ENCODE measurements around the gene CD93.

CD93 gene

DNA sequence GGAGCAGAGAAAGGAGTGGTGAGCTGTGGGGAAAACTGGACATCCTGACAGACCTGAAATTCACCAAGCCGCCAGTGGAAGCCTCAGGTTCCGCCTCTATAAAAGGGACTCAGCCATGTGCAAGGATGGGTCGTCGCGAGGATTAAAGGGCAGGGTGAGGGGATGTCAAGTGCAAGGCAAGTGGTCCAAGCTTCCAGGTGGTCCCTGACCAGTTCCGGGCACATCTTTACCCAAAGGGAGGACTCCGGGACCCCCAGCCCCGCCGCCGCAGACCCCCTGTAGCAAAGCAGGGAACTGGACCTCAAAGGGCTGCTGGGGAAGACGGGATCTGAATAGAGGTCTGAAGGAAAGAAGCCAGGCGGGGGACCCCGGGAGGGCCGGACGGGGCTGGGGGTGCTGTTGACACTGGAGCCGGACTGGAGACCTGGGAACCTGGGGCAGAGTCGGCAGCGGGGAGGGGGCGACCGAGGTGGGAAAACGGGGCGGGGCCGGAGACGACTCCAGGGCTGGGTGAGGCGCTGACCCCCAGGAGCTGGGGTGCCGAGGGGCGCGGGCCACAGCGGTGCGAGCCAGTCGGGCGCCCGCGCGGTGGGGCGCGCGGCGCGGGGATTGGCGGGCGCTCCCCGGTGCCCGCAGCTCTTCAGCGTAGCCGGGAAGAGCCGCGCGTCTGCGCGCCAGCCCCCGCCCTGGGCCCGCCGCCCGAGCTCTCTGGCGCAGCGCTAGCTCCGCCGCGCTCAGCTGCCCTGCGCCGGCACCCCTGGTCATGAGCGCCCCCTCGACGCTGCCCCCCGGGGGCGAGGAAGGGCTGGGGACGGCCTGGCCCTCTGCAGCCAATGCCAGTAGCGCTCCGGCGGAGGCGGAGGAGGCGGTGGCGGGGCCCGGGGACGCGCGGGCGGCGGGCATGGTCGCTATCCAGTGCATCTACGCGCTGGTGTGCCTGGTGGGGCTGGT lies 51.1 kb downstream of the CD93 start, which contains the start of gene SSTR4:
Gene SSTR4, plus strand, starts transcription at position 592 of the 951 bp plus-strand sequence. Its CDS starts 172 bp downstream, at position 764.
- DNase-seq (ENCODE audit: low spot score) = no peak

DNA sequence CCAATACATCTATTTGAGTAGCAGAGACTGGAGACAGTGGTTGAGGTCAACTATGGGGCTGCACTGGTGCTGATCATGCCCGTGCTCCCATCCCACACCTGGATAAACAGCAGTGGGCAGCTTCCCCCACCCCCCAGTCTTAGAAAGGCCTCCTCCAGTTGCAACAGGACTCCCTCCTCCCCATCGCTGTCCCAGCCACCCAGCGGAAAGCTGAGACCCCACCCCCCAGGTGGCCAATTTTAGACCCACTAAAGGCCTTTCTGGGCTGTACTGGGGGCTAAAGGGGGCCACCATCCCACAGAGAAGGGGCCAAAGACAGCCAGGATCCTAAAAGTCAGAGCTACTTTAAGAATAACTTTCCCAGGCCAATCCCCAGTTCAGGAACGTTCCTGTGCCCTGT lies 52.2 kb downstream of the CD93 start:
- DNase-seq (ENCODE audit: low spot score) = no peak

DNA sequence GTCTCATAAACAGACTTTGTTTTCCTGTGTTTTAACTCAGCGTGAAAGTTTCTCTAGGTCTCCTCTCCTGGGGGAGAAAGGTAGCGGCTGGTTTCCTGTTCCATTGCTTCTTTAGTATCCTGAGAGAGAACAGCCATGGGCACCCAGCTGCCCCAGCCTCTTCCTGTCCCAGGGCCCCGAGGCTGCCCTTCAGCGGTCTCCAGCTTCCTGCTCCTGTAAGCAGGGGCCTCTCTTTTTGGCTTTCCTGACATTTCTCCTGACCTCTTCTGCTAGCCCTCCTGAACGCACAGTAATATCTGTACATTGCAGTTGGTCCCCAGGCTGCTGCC lies 53.4 kb downstream of the CD93 start:
- DNase-seq (ENCODE audit: low spot score) = no peak

DNA sequence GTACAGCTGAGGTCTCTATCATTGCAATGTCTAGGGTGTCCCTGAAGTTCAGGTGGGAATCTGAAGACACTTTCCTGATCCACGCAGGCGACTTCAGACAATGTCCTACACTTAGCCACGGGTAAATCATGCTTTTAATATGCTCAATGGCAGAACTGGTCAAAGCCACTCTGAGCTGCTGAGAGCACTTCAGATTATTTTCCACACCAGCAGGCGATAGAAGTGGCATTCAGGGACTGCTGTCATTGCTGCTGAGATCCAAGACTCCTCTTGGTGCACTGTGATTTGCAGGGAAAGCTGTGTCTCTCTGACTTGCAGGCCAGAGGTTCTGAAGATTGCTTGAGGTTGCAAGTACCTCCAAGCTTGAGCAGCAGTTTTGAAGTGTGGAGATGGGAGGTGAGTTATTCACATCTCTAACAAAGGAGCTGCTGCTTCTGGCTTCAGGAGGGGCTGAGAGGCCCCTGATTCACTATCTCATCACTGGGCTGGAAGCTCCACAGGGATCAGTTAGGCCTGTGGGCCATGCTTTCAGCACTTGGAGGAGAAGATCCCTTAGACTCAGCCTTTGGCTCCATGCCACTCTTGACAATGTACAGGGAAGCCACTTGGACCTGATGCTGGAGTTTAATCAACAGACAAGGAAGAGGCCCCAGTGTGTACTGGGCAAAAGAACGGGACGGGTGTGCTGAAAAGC lies 53.9 kb downstream of the CD93 start:
- DNase-seq (ENCODE audit: low spot score) = no peak

DNA sequence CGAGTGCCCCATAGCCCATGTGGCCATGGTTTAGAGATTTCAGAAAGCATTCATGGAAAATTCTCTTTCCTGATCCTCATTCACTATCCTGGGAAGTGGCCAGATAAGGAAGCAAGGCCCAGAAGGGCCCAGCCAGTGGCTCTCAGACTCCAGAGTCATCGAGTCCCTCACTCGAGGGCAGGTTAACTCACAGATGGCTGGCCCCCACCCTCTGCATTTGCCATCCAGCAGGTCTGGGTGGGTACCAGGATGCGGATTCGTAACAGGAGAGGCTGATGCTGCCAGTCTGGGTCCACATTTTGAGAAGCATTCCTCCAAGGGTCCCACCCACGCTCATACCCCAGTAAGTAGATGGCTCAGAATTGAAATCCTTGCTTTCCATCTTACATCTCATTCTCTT lies 54.8 kb downstream of the CD93 start:
- no peak for DNase-seq (ENCODE audit: low spot score)
